Choroid plexus epithelial cell (primary cell): ENCODE results near the gene HSPBAP1.

Source experiments
- DNase-seq: peaks from one replicate; pipeline ENCODE4 v3.0.0-alpha.2; 2010; ENCODE audit warnings: low read depth
- H3K4me3 ChIP-seq: 2 replicates; pipeline ENCODE4 v1.5.1; 2011; ENCODE audit warnings: low read depth, mild to moderate bottlenecking, control low read depth, low read length, moderate library complexity
- TF ChIP-seq, protein P1 (sequence below): conservative IDR thresholded peaks from 2 replicates; pipeline ENCODE4 v1.5.1; 2011; ENCODE audit warnings: low read depth, mild to moderate bottlenecking, control low read depth, inconsistent platforms, low read length, moderate library complexity

HSPBAP1 gene

DNA sequence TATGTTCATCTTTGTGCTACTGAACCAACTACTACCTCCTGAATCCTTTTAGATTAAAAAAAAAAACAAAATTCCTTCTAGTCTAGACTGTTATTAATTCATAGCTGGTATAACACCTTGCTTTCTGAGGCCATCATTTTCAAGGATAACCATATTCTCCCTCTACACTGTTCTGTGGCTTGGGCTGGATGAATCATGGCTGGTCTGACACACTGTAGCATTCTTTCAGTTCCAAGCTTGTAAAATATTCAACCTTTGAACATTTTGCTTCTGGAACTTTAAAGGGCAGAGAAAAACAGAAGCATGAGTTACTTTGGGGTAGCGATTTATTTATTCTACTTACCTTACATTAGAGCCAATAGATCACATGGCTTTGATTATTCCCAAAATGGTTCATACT is 7.6 kb downstream of the HSPBAP1 start:
- H3K4me3 ChIP-seq = no peak overlapping the region
- peak; percentile 80 for DNase-seq
- TF ChIP-seq, protein P1, sequence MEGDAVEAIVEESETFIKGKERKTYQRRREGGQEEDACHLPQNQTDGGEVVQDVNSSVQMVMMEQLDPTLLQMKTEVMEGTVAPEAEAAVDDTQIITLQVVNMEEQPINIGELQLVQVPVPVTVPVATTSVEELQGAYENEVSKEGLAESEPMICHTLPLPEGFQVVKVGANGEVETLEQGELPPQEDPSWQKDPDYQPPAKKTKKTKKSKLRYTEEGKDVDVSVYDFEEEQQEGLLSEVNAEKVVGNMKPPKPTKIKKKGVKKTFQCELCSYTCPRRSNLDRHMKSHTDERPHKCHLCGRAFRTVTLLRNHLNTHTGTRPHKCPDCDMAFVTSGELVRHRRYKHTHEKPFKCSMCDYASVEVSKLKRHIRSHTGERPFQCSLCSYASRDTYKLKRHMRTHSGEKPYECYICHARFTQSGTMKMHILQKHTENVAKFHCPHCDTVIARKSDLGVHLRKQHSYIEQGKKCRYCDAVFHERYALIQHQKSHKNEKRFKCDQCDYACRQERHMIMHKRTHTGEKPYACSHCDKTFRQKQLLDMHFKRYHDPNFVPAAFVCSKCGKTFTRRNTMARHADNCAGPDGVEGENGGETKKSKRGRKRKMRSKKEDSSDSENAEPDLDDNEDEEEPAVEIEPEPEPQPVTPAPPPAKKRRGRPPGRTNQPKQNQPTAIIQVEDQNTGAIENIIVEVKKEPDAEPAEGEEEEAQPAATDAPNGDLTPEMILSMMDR = no peak

DNA sequence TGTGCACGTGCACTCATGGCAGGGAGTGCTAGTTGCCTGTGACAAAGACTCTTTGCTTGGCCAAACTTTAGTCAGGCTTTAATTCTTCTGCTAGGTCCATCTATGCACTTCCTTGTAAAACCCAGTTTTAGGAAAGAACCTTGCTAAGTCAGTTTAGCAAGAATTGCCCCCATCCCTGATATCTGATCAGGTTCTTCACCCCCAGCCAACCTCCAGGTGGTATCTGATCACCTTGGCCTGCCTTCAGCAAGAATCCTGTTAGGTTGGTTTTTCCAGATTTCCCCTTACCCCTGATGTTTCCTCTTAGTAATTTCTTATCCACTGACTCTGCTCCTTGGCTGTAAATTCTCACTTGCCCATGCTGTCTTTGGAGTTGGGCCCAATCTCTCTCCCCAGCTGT is 8.4 kb downstream of the HSPBAP1 start:
- TF ChIP-seq, protein P1 = no peak
- no peak for DNase-seq

DNA sequence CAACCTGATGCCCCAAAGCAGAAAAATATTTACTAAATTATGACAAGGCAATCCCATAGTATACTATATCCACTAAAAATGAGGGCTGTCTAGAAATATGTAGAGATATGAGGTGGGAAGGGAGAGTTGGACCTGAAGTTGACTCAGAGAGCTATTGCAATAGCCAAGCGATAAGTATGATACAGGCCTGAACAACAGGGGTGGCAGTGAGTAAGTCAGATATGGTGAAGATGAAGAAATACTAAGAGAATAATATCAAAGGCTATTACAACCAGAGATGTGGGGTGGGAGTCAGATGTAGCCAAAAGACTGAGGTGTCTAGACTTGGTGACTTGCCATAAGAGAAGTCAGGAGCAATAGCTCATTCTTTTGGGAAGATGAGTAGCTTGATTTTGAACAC is 9.2 kb downstream of the HSPBAP1 start:
- peak; percentile 69 for DNase-seq
- TF ChIP-seq, protein P1 = no peak
- no peak overlapping the region for H3K4me3 ChIP-seq

More for the DNA sequence above, 8.4 kb downstream of the HSPBAP1 start:
- H3K4me3 ChIP-seq = no peak overlapping the region

DNA sequence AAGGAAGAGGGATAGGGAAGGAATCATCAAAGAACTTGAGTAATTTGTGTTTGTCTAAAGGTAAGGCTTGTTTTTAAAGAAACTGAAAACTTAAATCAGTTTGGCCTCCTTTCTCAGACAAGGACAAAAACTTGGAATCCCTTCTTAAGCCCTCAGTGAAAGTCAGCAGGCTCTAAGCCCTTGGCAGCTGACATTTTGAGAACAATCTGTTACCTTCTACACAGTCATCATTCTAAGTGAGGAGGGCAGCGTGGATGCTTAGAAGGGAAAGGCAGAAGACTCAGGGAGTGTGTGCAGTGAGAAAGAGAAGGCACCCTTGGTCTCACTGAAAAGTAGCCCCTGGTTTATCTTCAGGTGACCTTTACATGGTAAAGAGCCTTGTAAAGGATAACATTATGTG is 10.8 kb downstream of the HSPBAP1 start:
- DNase-seq = no peak
- no peak overlapping the region for H3K4me3 ChIP-seq
- TF ChIP-seq, protein P1 = no peak

DNA sequence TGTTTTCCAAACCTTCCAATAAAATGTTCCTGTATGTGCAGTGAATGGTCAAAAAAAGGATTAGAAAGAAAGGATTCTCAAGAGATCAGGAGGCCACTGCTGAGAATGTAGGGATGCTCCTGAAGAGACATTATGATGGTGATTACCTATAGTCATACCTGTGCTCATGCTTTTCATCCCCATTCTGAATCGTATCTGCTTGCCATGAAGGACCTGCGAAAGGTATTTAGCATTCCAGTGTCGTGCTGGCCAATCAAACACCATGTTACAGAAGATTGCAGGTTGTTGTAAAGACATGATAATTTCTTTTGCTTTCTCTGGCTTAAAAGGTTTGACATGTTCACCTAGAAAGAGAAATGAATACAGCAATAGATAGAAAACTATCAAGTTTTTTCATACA is 16.1 kb downstream of the HSPBAP1 start:
- H3K4me3 ChIP-seq = no peak overlapping the region
- TF ChIP-seq, protein P1 = no peak
- no peak for DNase-seq

DNA sequence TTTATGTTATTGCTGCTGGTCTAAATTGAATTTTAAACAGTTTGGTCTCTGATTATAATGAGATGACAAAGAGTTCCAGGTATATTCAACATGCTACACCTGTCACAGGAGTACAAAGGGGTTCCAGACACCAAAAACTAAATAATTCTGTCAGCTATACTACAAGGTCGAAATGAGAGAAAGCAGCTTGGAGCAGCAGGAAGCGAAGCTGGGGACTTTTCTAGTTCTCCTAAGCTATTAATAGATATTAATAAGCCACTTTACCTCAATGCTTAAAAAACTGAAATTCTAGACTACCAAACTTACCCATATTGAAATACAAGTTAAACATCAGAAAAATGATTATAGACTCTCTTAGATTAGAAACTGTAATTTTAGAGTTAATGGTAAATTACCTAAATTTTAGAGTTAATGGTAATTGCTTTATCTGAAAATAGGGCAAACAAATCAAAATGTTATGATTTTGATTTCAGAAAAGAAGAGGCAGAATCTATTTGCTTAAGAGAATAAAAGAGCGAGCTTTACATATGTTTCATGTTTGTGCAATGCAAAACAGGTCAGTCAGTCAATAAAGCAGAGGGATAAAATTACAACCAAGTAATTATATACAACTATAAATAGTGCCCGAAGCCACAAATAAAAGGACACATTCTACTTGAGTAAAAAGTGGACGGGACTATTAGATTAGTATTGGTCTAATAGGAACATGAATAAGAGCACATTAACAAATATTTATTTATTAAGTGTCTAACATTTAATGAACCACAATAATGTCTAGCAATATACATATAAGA is 16.8 kb downstream of the HSPBAP1 start:
- DNase-seq = no peak
- no peak overlapping the region for H3K4me3 ChIP-seq
- TF ChIP-seq, protein P1 = no peak

DNA sequence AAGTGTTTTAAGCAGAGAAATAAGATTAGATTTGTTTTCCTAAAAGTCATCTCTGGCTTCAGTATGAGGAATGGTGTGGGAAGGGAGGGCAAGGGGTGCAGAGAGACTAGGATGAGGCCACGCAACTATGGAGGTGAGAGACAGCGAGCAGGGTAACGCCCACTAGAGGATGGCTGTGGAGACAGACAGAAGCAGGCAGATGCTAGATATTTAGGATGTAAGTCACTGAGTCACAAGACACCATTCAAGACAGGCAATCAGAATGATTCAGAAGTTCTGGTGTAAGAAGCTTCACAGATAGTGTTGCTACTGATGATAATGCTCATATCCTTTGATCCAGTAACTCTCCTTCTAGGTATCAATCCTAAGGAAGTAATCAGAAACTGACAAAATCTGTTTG is 19.1 kb downstream of the HSPBAP1 start:
- TF ChIP-seq, protein P1 = peak; percentile 34
- H3K4me3 ChIP-seq = no peak overlapping the region
- peak; percentile 67 for DNase-seq
